Measurements from ENCODE around the gene MRTFA.

DNA sequence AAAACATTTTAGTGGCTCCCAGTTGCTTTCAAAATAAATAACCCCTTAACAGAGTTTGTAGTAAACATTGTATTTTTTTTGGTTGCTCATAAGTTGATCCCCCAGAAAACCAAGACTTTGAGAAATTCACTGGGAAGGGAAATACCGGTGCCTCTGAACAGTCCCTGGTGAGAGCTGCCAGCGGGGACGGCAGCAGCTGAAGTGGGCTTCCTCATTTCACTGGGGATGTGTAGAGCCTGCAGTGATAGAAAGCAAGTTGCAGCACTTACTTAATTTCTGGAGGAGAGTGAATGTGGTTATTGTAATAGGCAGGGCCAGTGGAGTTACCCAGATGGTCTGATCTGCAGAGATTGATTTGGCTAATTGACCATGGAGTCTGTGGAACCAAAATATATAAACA is 24.2 kb upstream of the MRTFA start:
- TF ChIP-seq POLR2A (IDR thresholded peaks at IDR 0.05; ENCODE audit: low read depth, low read length), result no peak
- TF ChIP-seq SPI1 (IDR thresholded peaks at IDR 0.05; ENCODE audit: low read depth, low read length), result peak; percentile 64
- TF ChIP-seq POLR2AphosphoS5 (IDR thresholded peaks at IDR 0.05; ENCODE audit: low read depth, low read length), result no peak
- no peak for TF ChIP-seq TAF1 (IDR thresholded peaks at IDR 0.05; ENCODE audit: low read depth, low read length)
